Measurements from ENCODE around the gene SPATA31E1. TPM values are rescaled to one million over a fixed set of nuclear protein-coding genes. Genes with fewer than 3 reads are reported as not detected.

SPATA31E1 gene
- polyA plus RNA-seq, 1 of the 3 experiments (the other 2 are of a cell fraction), result not detected

- no peak for TF ChIP-seq POLR2AphosphoS5 (IDR thresholded peaks at IDR 0.05; ENCODE audit: low read depth, low read length)
Measured at GRCh38 chr9:87875831-87876545, 6.7 kb upstream of the SPATA31E1 start (continued).

- ChIA-PET POLR2A (no interaction called here), CTCF (no interaction called here)
- no peaks in the 10 kb centered on the region for H3K36me3 ChIP-seq (replicated peaks in 1 of 2; ENCODE audit: control insufficient read depth in 1 of 2, insufficient read depth in 2 of 2, low read length in 1 of 2)
- DNase-seq, result no peak
- 13% methylated on average over 1 of the region's 5 CpGs for WGBS (ENCODE audit: low lambda C conversion rate)
- H2AFZ ChIP-seq (ENCODE audit: low read depth), result no peak overlapping the region
- no peak overlapping the region for H3K9ac ChIP-seq
- H3K27me3 ChIP-seq (ENCODE audit: insufficient read depth), result no peaks in the 10 kb centered on the region
- H3K4me2 ChIP-seq, result no peak overlapping the region
- H3K9me3 ChIP-seq, result no peaks in the 10 kb centered on the region
- no peak overlapping the region for H3K4me3 ChIP-seq (ENCODE audit: low read depth in 2 of 2, low read length in 1 of 2)
- H4K20me1 ChIP-seq (ENCODE audit: insufficient read depth), result no peaks in the 10 kb centered on the region
- H3K4me1 ChIP-seq (ENCODE audit: control insufficient read depth in 1 of 2, insufficient read depth in 2 of 2, low read depth in 1 of 2, low read length in 1 of 2), result peaks cover 0 to 13% of the 10 kb centered on the region in 2 experiments; a peak in 1 of 4 replicates
- TF ChIP-seq POLR2AphosphoS5 (IDR thresholded peaks at IDR 0.05; ENCODE audit: low read depth, low read length) (no peak), IRF3 (IDR thresholded peaks at IDR 0.05; ENCODE audit: low read depth, low read length) (no peak), RAD21 (IDR thresholded peaks at IDR 0.05; ENCODE audit: low read length) (no peak), YY1 (IDR thresholded peaks at IDR 0.05; ENCODE audit: low read depth) (no peak), NRF1 (IDR thresholded peaks at IDR 0.05; ENCODE audit: low read depth, low read length) (no peak), MEF2A (IDR thresholded peaks at IDR 0.05; ENCODE audit: borderline replicate concordance, low read depth) (no peak), SIN3A (IDR thresholded peaks at IDR 0.05; ENCODE audit: borderline replicate concordance, low read depth, low read length) (no peak), PBX3 (IDR thresholded peaks at IDR 0.05) (no peak), SMC3 (IDR thresholded peaks at IDR 0.05; ENCODE audit: low read depth, low read length) (no peak), TAF1 (IDR thresholded peaks at IDR 0.05; ENCODE audit: borderline replicate concordance, low read depth, low read length) (no peak), MXI1 (IDR thresholded peaks at IDR 0.05; ENCODE audit: low read depth, low read length) (no peak), MAX (IDR thresholded peaks at IDR 0.05; ENCODE audit: low read depth) (no peak), RCOR1 (IDR thresholded peaks at IDR 0.05; ENCODE audit: low read length) (no peak), EZH2phosphoT487 (IDR thresholded peaks at IDR 0.05; ENCODE audit: borderline replicate concordance, low read depth) (no peak), EP300 (IDR thresholded peaks at IDR 0.05; ENCODE audit: borderline replicate concordance in 1 of 2, low read depth in 1 of 2, low read length in 1 of 2) (no peak), GABPA (IDR thresholded peaks at IDR 0.05; ENCODE audit: low read depth) (no peak), NFIC (IDR thresholded peaks at IDR 0.05; ENCODE audit: borderline replicate concordance) (no peak), FOXJ3 (CRISPR knock-in tag; IDR thresholded peaks at IDR 0.05) (no peak)
- H3K9me2 ChIP-seq, result no peaks in the 10 kb centered on the region
- no peaks in the 10 kb centered on the region for H3F3A ChIP-seq (replicated peaks; ENCODE audit: insufficient read depth)
- H3K79me2 ChIP-seq (ENCODE audit: insufficient read depth), result no peaks in the 10 kb centered on the region
- no peak overlapping the region for H3K27ac ChIP-seq (ENCODE audit: low read depth in 2 of 2, low read length in 1 of 2)
Measured at GRCh38 chr9:87876708-87877107, 6.0 kb upstream of the SPATA31E1 start.
